Measurements from ENCODE around the gene CSMD2. TPM values are rescaled to one million over a fixed set of nuclear protein-coding genes. Genes with fewer than 3 reads are reported as not detected.

Gene CSMD2
- total RNA-seq, 1 donor from 2014 or later = 2.6 TPM

DNA sequence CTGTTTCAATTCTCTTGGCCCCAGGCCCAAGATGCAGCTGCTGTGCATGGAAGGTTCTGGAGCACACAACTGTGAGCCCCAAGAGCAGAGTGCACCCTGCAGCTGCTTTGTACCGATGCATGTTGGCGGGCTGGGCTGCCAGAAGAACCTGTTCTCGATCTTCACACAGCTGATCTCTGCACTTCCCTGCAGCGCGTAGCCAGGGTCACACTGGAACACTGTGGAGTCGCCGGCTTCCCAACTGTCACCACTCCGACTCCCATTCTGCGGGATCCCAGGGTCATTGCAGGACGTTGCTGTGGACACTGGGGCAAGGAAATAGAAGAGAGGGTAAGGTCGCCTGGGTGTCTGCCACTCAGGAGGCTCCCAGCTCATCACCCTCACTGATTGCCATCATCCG is 507.2 kb downstream of the CSMD2 start:
- Mint-ChIP-seq H3K4me1 (peaks cover 8% of the 10 kb centered on the region), H3K9me3 (no peaks in the 10 kb centered on the region), H3K36me3 (peaks cover 3% of the 10 kb centered on the region), H3K27ac (no peak overlapping the region), H3K27me3 (ENCODE audit: insufficient read depth, low read depth) (peaks cover 3% of the 10 kb centered on the region), H3K4me3 (no peak overlapping the region)
- TF ChIP-seq, protein P1, sequence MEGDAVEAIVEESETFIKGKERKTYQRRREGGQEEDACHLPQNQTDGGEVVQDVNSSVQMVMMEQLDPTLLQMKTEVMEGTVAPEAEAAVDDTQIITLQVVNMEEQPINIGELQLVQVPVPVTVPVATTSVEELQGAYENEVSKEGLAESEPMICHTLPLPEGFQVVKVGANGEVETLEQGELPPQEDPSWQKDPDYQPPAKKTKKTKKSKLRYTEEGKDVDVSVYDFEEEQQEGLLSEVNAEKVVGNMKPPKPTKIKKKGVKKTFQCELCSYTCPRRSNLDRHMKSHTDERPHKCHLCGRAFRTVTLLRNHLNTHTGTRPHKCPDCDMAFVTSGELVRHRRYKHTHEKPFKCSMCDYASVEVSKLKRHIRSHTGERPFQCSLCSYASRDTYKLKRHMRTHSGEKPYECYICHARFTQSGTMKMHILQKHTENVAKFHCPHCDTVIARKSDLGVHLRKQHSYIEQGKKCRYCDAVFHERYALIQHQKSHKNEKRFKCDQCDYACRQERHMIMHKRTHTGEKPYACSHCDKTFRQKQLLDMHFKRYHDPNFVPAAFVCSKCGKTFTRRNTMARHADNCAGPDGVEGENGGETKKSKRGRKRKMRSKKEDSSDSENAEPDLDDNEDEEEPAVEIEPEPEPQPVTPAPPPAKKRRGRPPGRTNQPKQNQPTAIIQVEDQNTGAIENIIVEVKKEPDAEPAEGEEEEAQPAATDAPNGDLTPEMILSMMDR (IDR thresholded peaks at IDR 0.05) = no peak
- TF ChIP-seq EZH2phosphoT487 (IDR thresholded peaks at IDR 0.05) (no peak), EZH2 (IDR thresholded peaks at IDR 0.05) (no peak)
- Histone ChIP-seq H3K9ac (no peak overlapping the region), H3K4me3 (no peak overlapping the region), H3K9me3 (ENCODE audit: low read depth) (no peaks in the 10 kb centered on the region), H3K36me3 (no peaks in the 10 kb centered on the region), H3K79me2 (ENCODE audit: low read depth) (no peaks in the 10 kb centered on the region), H3F3A (ENCODE audit: low read depth) (no peaks in the 10 kb centered on the region), H4K20me1 (ENCODE audit: low read depth) (no peaks in the 10 kb centered on the region), H3K27me3 (no peaks in the 10 kb centered on the region), H2AFZ (replicated peaks) (no peak overlapping the region), H3K4me1 (no peaks in the 10 kb centered on the region), H3K27ac (no peak overlapping the region), H3K4me2 (no peak overlapping the region)
- no peak for DNase-seq (ENCODE audit: low spot score)

- Histone ChIP-seq H3K27ac (no peak overlapping the region), H3K4me2 (no peak overlapping the region), H3K4me3 (no peak overlapping the region), H4K20me1 (ENCODE audit: low read depth) (no peaks in the 10 kb centered on the region), H3K27me3 (no peaks in the 10 kb centered on the region), H3K9ac (no peak overlapping the region), H3F3A (ENCODE audit: low read depth) (no peaks in the 10 kb centered on the region), H3K36me3 (no peaks in the 10 kb centered on the region), H3K4me1 (no peaks in the 10 kb centered on the region), H3K9me3 (ENCODE audit: low read depth) (no peaks in the 10 kb centered on the region), H3K79me2 (ENCODE audit: low read depth) (no peaks in the 10 kb centered on the region), H2AFZ (replicated peaks) (no peak overlapping the region)
- DNase-seq (ENCODE audit: low spot score) = no peak
- H3K36me3 Mint-ChIP-seq = no peaks in the 10 kb centered on the region
- TF ChIP-seq, protein P1 (IDR thresholded peaks at IDR 0.05) = no peak
- TF ChIP-seq EZH2phosphoT487 (IDR thresholded peaks at IDR 0.05) (no peak), EZH2 (IDR thresholded peaks at IDR 0.05) (no peak)
- no peaks in the 10 kb centered on the region for H3K9me3 Mint-ChIP-seq
- no peaks in the 10 kb centered on the region for H3K4me1 Mint-ChIP-seq
- H3K27me3 Mint-ChIP-seq (ENCODE audit: insufficient read depth, low read depth) = peaks cover 3% of the 10 kb centered on the region
- H3K4me3 Mint-ChIP-seq = no peak overlapping the region
- H3K27ac Mint-ChIP-seq = no peak overlapping the region
Measured at GRCh38 chr1:33656467-33657005, 508.5 kb downstream of the CSMD2 start.

DNA sequence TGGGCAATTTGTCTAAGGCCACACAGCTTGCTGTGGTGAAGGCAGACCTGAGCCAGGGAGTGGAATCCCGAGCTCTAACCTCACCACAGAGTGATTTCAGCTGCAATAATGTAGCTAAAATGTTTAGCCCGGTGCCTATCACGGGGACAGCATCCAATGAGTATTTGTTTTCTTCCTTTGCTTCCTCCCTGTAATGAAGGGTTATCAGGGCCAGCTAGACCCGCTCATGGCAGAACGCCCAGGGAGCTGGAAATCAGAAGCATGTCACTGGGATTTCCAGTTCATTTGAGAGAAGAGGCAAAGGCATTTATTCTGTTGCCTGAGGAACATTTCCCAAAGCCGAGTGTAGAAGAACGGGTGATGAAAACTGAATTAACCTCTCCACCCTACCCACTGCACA is 509.5 kb downstream of the CSMD2 start:
- Histone ChIP-seq H3K4me2 (no peak overlapping the region), H3K27ac (no peak overlapping the region), H3K4me1 (no peaks in the 10 kb centered on the region), H3K36me3 (no peaks in the 10 kb centered on the region), H3K79me2 (ENCODE audit: low read depth) (no peaks in the 10 kb centered on the region), H4K20me1 (ENCODE audit: low read depth) (no peaks in the 10 kb centered on the region), H3K9me3 (ENCODE audit: low read depth) (no peaks in the 10 kb centered on the region), H2AFZ (replicated peaks) (no peak overlapping the region), H3K27me3 (no peaks in the 10 kb centered on the region), H3K4me3 (no peak overlapping the region), H3K9ac (no peak overlapping the region), H3F3A (ENCODE audit: low read depth) (no peaks in the 10 kb centered on the region)
- no peaks in the 10 kb centered on the region for H3K36me3 Mint-ChIP-seq
- peaks cover 3% of the 10 kb centered on the region for H3K27me3 Mint-ChIP-seq (ENCODE audit: insufficient read depth, low read depth)
- TF ChIP-seq EZH2 (IDR thresholded peaks at IDR 0.05) (no peak), EZH2phosphoT487 (IDR thresholded peaks at IDR 0.05) (no peak)
- TF ChIP-seq, protein P1 (IDR thresholded peaks at IDR 0.05) = no peak
- no peak for DNase-seq (ENCODE audit: low spot score)
- no peaks in the 10 kb centered on the region for H3K9me3 Mint-ChIP-seq
- no peak overlapping the region for H3K27ac Mint-ChIP-seq
- no peak overlapping the region for H3K4me3 Mint-ChIP-seq
- no peaks in the 10 kb centered on the region for H3K4me1 Mint-ChIP-seq

All from neural progenitor cell (in vitro differentiated cells).